ENCODE results near the gene TSPAN16.

GRCh38 chr19:11322269-11323024 is 26.5 kb downstream of the TSPAN16 start:
- no peak for TF ChIP-seq POLR2A (IDR thresholded peaks at IDR 0.05)
- no peak for TF ChIP-seq CTCF (IDR thresholded peaks at IDR 0.05)

Data from heart left ventricle (tissue), 13 donors.